ENCODE measurements around the gene UNC5CL. TPM values are rescaled to one million over a fixed set of nuclear protein-coding genes. Genes with fewer than 3 reads are reported as not detected.

The UNC5CL gene
- total RNA-seq, 1 experiment from 2014 or later = 0.81 TPM

DNA sequence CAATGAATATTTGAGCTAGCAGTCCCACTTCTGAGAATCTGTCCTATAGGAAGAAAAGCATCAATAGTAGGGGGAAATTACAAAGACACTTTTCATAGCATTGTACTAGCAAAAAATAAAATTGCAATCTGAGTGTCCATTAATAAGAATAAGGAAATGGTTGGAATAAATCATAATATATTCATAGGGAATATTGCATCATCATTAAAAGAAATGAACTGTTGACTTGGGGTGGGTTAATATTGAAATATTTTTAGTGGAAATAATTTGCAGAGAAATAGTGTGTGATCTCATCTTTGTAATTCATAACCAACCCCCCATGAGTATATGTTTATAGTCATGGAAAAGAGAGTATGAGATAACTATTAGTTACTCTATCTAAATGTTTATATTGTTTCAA lies 46.2 kb upstream of the UNC5CL start:
- no peak overlapping the region for H3K27ac ChIP-seq (ENCODE audit: insufficient read length, low read depth, low read length)
- no peak overlapping the region for H3K14ac ChIP-seq (ENCODE audit: insufficient read depth, low read length)
- no peak overlapping the region for H4K8ac ChIP-seq (replicated peaks; ENCODE audit: insufficient read length, low read depth, low read length)
- no peak overlapping the region for H2AFZ ChIP-seq (ENCODE audit: low read length)
- H3K79me2 ChIP-seq (ENCODE audit: insufficient read depth, low read length) = 0 out of 2 replicates have a peak, but pooled peaks cover 2% of the 10 kb centered on the region
- no peak overlapping the region for H2BK5ac ChIP-seq (ENCODE audit: insufficient read length, low read length)
- H3K18ac ChIP-seq (ENCODE audit: insufficient read length, low read depth, low read length) = no peak overlapping the region
- no peaks in the 10 kb centered on the region for H3K9me3 ChIP-seq (ENCODE audit: control insufficient read depth, low read depth, low read length)
- H3K9me3 Mint-ChIP-seq = no peaks in the 10 kb centered on the region
- no peak overlapping the region for H3K56ac ChIP-seq (ENCODE audit: insufficient read length, low read depth, low read length)
- no peaks in the 10 kb centered on the region for H3K27me3 Mint-ChIP-seq (ENCODE audit: low read depth)
- H3K27ac Mint-ChIP-seq = no peak overlapping the region
- H3K9ac ChIP-seq (ENCODE audit: extremely low read depth, insufficient read length, low read length) = no peak overlapping the region
- H3K27me3 ChIP-seq (ENCODE audit: insufficient read depth, low read length) = no peaks in the 10 kb centered on the region
- no peak overlapping the region for H4K91ac ChIP-seq (ENCODE audit: insufficient read length, low read depth, low read length)
- no peak overlapping the region for H3K4me3 Mint-ChIP-seq
- H4K20me1 ChIP-seq (ENCODE audit: control insufficient read depth, insufficient read depth, insufficient read length) = peaks cover 2% of the 10 kb centered on the region
- H2AK5ac ChIP-seq (ENCODE audit: insufficient read length, low read length) = no peak overlapping the region
- H2BK12ac ChIP-seq (ENCODE audit: insufficient read length, low read depth, low read length) = no peak overlapping the region
- DNase-seq = no peak
- H4K5ac ChIP-seq (ENCODE audit: insufficient read length, low read depth, low read length) = no peak overlapping the region
- H3K4ac ChIP-seq (ENCODE audit: low read depth, low read length) = no peak overlapping the region
- no peak overlapping the region for H3K4me2 ChIP-seq (ENCODE audit: insufficient read depth, insufficient read length, low read length)
- H3T11ph ChIP-seq (ENCODE audit: low read length) = no peak overlapping the region
- H3K23ac ChIP-seq (ENCODE audit: insufficient read length, low read depth, low read length) = no peak overlapping the region
- H2BK20ac ChIP-seq (ENCODE audit: low read depth, low read length, poor library complexity, severe bottlenecking) = no peak overlapping the region
- no peaks in the 10 kb centered on the region for H3K4me1 ChIP-seq (ENCODE audit: insufficient read depth, low read length)
- H3K4me1 Mint-ChIP-seq = peaks cover 2 to 8% of the 10 kb centered on the region in 2 experiments; a peak in 2 of 4 replicates
- H3K23me2 ChIP-seq (ENCODE audit: insufficient read length, low read depth, low read length, poor library complexity, severe bottlenecking) = no peaks in the 10 kb centered on the region
- TF ChIP-seq, protein P1, sequence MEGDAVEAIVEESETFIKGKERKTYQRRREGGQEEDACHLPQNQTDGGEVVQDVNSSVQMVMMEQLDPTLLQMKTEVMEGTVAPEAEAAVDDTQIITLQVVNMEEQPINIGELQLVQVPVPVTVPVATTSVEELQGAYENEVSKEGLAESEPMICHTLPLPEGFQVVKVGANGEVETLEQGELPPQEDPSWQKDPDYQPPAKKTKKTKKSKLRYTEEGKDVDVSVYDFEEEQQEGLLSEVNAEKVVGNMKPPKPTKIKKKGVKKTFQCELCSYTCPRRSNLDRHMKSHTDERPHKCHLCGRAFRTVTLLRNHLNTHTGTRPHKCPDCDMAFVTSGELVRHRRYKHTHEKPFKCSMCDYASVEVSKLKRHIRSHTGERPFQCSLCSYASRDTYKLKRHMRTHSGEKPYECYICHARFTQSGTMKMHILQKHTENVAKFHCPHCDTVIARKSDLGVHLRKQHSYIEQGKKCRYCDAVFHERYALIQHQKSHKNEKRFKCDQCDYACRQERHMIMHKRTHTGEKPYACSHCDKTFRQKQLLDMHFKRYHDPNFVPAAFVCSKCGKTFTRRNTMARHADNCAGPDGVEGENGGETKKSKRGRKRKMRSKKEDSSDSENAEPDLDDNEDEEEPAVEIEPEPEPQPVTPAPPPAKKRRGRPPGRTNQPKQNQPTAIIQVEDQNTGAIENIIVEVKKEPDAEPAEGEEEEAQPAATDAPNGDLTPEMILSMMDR (conservative IDR thresholded peaks at IDR 0.05) = no peak
- peaks cover 31 to 86% (median 84%) of the 10 kb centered on the region in 3 experiments; a peak in 6 of 7 replicates for H3K36me3 Mint-ChIP-seq (ENCODE audit: insufficient read depth in 1 of 3, low read depth in 3 of 3)
- H3K79me1 ChIP-seq (ENCODE audit: insufficient read depth, low read depth, low read length, poor library complexity, severe bottlenecking) = peaks cover 2% of the 10 kb centered on the region
- no peak overlapping the region for H2BK15ac ChIP-seq (ENCODE audit: low read depth, low read length)
- H2BK120ac ChIP-seq (ENCODE audit: low read depth, low read length, poor library complexity, severe bottlenecking) = no peak overlapping the region
